CD4-positive, alpha-beta T cell treated with Interleukin-6 for 4 hours (primary cell): Measurements from ENCODE around the gene KMT2C.
"Not testable (repeated sequence)": the region's sequence is repeated elsewhere in the genome, so short reads cannot be mapped to it uniquely, and the experiment has no call there.

ENCODE experiments used
- DNase-seq: peaks from one replicate; pipeline ENCODE4 v3.0.0-alpha.2; 2020; ENCODE audit warnings: mixed read lengths

The KMT2C gene

GRCh38 chr7:152299542-152300143 is 136.2 kb downstream of the KMT2C start:
- not testable (repeated sequence) for DNase-seq

- DNase-seq: no peak
Observed at GRCh38 chr7:152292897-152293296, 142.9 kb downstream of the KMT2C start.

DNA sequence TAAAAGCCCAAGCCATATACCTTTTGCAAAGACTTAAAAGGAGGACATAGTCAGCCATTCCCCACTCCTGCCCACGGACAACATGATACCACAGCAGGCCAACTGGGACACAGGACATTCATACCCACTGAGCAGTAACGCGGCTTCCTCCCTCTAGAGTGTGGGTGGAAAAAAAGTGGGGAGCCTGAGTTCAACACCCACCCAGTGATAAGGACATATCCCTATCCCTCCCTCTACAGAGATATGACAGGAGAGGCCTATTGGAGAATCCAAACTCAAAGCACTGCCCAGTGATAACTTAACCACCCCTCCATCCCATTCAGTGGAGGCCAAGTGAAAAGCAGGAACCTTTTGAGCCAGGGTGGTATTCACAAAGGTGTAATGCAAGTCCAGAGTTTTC is 148.8 kb downstream of the KMT2C start:
- not testable (repeated sequence) for DNase-seq

- DNase-seq: not testable (repeated sequence)
Observed at GRCh38 chr7:152286219-152286618, 149.6 kb downstream of the KMT2C start.

DNA sequence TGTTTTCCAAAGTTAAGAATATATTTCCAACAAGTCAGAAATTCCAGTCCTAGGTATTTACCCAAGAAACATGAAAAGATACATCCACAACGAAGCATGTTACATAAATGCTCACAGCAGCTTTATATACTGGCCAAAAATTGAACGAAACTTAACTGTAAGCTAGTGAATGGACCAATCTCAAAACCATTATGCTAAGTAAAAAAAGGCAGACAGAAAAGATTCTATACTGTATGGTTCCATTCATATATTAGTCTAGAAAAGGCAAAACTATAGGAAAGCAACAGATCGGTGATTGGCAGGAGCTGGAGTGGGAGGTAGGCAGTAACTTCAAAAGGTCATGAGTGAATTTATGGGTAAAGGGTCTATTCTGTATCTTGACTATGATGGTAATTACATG is 150.8 kb downstream of the KMT2C start:
- not testable (repeated sequence) for DNase-seq

DNA sequence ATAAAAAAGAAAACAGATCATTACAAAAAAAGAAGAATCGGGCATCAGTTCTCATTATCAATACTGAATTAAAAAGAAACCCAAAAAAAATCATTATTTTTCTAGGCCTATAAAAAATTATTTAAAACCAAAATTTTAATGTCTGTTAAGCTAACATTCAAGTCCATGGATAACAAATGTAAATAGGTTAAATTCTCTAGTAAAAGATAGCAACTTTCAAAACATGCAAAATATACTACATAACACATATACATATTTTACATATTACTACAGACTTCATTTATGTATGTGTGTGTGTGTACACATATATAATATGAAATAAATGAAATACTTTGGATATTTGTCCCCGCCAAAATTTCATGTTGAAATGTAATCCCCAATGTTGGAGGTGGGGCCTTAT is 158.1 kb downstream of the KMT2C start:
- DNase-seq: not testable (repeated sequence)

- DNase-seq: not testable (repeated sequence)
Observed at GRCh38 chr7:152270427-152270826, 165.4 kb downstream of the KMT2C start.

DNA sequence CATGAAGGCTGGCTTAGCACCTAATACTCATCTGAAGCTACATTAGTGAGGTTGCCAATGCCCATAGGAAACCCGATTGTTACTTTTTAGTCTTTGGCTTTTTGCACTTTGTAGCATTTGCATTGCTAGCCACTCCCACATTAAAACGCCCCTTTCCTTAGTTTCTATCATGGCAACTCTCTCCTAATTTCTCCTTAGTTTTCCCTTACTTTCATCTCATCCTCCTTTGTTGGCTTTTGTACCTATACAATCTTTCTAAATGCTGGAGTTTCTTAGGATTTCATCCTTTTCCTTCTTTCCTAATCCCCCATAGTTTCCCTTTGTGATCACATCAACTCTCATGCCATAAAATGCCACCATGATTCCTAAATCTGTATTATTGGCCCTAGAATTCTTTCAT is 168.9 kb downstream of the KMT2C start:
- not testable (repeated sequence) for DNase-seq

DNA sequence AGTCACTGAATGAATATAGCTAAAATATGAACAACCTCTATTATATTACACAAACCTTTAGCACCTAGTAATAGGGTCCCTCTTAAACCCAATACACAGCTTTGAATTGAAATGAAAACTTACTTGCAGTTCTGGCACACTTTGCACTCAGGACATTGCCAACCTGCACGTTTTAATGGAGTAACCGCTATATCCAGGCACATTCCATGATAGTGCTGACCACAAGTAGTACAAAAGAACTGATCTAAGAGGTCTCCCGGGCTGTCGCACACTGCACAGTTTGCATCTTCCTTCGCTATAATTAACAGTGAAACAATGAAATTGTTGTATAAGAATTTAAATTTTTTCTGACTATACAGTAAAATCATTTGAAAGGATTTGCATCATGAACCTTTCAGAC is 170.9 kb downstream of the KMT2C start:
- not testable (repeated sequence) for DNase-seq

- DNase-seq: not testable (repeated sequence)
Observed at GRCh38 chr7:152262146-152262545, 173.7 kb downstream of the KMT2C start.

DNA sequence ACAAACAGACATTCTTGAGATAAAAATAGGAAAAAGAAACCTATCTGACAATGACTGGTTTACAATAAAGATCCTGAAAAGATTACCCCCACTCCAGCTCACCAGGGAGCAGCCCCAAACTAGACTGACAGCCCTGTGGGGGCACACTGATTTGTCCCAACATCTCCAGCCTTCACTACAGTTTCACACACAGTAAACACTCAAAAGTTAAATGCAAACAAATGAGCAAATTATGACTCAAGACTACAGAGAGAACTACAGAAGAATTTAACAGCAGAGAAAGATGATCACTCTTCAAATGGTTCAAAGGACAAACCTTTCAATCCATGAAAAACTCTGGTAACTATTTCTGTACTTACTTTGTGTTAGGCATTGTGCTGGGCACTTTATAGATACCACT is 176.2 kb downstream of the KMT2C start:
- not testable (repeated sequence) for DNase-seq

DNA sequence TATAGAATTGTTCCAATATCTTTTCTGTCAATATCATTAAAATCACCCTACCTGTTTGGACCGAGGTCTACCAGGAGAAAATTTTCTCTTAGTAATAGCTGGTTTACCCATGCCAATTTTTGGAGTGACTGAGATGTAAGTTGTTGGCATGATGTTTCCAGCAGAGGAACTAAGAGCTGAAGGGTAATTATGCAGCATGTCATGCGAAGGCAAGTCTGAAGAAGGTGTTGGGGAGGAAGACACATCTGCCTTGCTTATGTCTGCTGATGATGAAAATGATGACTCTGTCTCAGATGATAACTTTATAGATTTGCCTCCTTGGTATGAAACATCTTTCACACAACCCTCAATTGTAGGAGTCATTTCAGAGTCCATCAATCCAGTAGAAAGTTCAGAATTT is 188.0 kb downstream of the KMT2C start:
- not testable (repeated sequence) for DNase-seq

- not testable (repeated sequence) for DNase-seq
Observed at GRCh38 chr7:152245417-152245816, 190.4 kb downstream of the KMT2C start.

DNA sequence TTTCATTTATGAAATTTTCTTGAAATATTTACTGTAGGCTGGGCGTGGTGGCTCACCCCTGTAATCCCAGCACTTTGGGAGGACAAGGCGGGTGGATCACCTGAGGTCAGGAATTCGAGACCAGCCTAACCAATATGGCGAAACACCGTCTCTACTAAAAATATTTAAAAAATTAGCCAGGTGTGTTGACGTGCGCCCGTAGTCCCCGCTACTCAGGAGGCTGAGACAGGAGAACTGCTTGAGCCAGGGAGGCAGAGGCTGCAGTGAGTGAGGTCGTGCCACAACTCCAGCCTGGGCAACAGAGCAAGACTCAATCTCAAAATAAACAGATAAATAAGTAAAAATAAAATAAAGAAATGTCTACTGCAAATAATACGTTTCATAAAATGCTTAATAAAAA is 192.3 kb downstream of the KMT2C start:
- not testable (repeated sequence) for DNase-seq

- not testable (repeated sequence) for DNase-seq
Observed at GRCh38 chr7:152241301-152241700, 194.5 kb downstream of the KMT2C start.

- not testable (repeated sequence) for DNase-seq
Observed at GRCh38 chr7:152236306-152236705, 199.5 kb downstream of the KMT2C start.

- DNase-seq: not testable (repeated sequence)
Observed at GRCh38 chr7:152234421-152234820, 201.4 kb downstream of the KMT2C start.

DNA sequence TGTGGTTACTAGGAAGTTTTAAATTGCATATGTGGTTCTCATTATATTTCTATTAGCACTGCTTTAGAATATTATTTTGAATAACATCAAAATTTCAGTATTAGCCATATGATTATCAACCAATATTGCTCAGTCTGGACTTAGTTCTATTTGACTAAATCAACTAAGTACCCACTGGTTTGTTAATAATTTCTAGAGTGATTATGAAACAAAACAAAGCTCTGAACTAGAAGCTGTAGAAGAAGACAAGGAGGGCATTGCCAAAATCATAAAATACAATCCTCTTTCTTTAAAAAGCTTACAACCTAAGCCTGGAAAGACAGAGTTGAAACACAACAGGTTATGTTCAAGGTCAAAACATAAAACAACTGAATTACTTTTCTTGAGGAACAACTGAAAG is 204.7 kb downstream of the KMT2C start:
- no peak for DNase-seq

- DNase-seq: not testable (repeated sequence)
Observed at GRCh38 chr7:152219556-152219955, 216.2 kb downstream of the KMT2C start.

DNA sequence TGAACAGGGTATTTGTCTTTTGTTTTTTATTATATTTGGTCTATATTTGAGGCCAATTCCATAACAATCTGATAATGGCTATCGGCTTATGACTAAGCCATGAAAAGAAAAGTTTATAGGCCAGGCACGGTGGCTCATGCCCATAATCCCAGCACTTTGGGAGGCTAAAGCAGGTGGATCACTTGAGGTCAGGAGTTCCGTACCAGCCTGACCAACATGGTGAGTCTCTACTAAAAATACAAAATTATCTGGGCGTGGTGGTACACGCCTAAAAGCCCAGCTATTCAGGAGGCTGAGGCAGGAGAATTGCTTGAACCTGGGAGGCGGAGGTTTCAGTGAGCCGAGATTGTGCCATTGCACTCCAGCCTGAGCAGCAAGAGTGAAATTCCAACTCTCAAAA is 227.0 kb downstream of the KMT2C start:
- DNase-seq: not testable (repeated sequence)

DNA sequence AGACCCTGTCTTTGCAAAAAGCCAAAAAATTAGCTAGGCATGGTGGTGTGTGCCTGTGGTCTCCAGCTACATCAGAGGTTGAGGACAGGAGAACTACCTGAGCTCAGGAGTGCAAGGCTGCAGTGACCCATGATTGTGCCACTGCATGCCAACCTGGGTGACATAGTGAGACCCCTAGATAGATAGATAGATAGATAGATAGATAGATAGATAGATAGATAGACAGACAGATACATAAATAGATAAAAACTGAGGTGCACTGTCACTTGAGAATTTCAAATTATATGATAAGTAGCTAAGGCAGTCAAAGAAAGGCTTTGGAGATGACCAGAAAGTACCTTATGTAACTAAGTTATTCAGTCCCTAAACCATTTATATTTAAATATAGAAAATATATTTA is 231.4 kb downstream of the KMT2C start:
- not testable (repeated sequence) for DNase-seq

DNA sequence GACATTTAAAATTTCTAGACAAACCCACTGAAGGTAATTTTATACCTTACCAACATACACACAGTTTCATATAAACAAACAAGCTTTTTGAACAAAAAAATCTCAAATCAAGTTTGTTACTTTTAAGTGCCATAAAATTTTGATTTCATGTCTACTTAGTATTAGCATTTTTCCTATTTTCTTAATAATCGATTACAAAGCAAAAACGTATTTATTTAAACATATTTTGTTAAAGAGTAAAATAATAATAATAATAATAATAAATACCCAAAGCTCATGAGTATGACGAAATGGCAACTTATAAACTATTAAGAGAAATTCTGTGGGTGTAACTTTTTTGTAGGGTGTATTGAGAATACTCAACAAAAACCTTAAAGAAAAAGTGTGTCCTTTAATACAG is 232.7 kb downstream of the KMT2C start:
- DNase-seq: no peak

DNA sequence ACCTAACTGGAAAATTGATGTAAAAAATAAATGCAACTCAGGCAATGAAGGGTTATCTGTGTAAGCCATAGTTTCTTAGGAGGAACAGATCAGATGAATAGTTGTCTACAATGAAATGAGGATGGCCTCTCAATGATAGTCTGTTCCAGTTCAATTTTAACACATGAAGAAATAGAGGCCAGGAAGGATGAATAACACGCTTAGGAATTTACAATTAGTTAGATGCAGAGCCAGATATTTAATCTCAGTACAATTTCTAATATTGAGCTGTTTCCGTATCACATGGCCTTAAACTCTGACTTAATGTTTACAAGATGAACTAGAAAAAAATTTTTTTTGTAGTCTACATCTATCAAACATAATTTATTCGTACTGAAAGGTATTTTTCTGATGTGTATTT is 233.7 kb downstream of the KMT2C start:
- no peak for DNase-seq

- DNase-seq: no peak
Observed at GRCh38 chr7:152200395-152200794, 235.4 kb downstream of the KMT2C start.

GRCh38 chr7:152196391-152196790 is 239.4 kb downstream of the KMT2C start:
- DNase-seq: no peak
